GM23338 (cell line): ENCODE results near the gene XRN1. TPM values are rescaled to one million over a fixed set of nuclear protein-coding genes. Genes with fewer than 3 reads are reported as not detected.

ENCODE experiments used
- ATAC-seq: fragments of 200-7000 bp; cut with Tn5 transposase; 3 replicates; pipeline ENCODE4 v1.9.1; 2020
- DNase-seq: peaks from one replicate; pipeline ENCODE4 v3.0.0-alpha.2; 2015; ENCODE audit warnings: low spot score
- H2AFZ ChIP-seq: fragments of 200-600 bp; sonication (generic); 2 replicates; pipeline ENCODE4 v1.8.0; 2016; ENCODE audit warnings: antibody characterized with exemption, mild to moderate bottlenecking, moderate library complexity
- H3F3A ChIP-seq: fragments of 200-600 bp; sonication (generic); replicated peaks from 2 replicates; pipeline ENCODE4 v1.8.0; 2017; ENCODE audit warnings: antibody characterized with exemption, mixed run types, low read depth
- H3K27ac ChIP-seq: fragments of 200-600 bp; sonication (generic); 2 replicates; pipeline ENCODE4 v1.6.1; 2016; ENCODE audit warnings: low read depth
- H3K27me3 ChIP-seq: fragments of 200-600 bp; sonication (generic); 2 replicates; pipeline ENCODE4 v1.8.0; 2016; ENCODE audit warnings: mild to moderate bottlenecking, mixed run types, moderate library complexity; ENCODE audit not compliant: insufficient read depth
- H3K36me3 ChIP-seq: fragments of 200-600 bp; sonication (generic); 2 replicates; pipeline ENCODE4 v1.8.0; 2016; ENCODE audit warnings: mild to moderate bottlenecking; ENCODE audit not compliant: insufficient read depth
- H3K4me1 ChIP-seq: fragments of 200-600 bp; sonication (generic); 2 replicates; pipeline ENCODE4 v1.8.0; 2016; ENCODE audit warnings: mild to moderate bottlenecking, moderate library complexity; ENCODE audit not compliant: insufficient read depth
- H3K4me2 ChIP-seq: fragments of 200-600 bp; sonication (generic); 2 replicates; pipeline ENCODE4 v1.7.1; 2017; ENCODE audit warnings: mixed run types
- H3K4me3 ChIP-seq: fragments of 200-600 bp; sonication (generic); 2 replicates; pipeline ENCODE4 v1.6.1; 2016; ENCODE audit warnings: mixed run types
- H3K79me2 ChIP-seq: fragments of 200-600 bp; sonication (generic); replicated peaks from 2 replicates; pipeline ENCODE4 v1.8.0; 2017; ENCODE audit warnings: mild to moderate bottlenecking; ENCODE audit not compliant: insufficient read depth
- H3K9me2 ChIP-seq: fragments of 200-600 bp; sonication (generic); 2 replicates; pipeline ENCODE4 v1.8.0; 2017; ENCODE audit not compliant: insufficient read depth
- H4K20me1 ChIP-seq: fragments of 200-600 bp; sonication (generic); replicated peaks from 2 replicates; pipeline ENCODE4 v1.8.0; 2017; ENCODE audit warnings: mild to moderate bottlenecking; ENCODE audit not compliant: insufficient read depth
- H3K27ac Mint-ChIP-seq: 2 replicates; pipeline ENCODE4 v1.8.0; 2020; ENCODE audit warnings: inconsistent platforms, mild to moderate bottlenecking, moderate library complexity, mixed read lengths
- H3K27me3 Mint-ChIP-seq: 3 replicates; pipeline ENCODE4 v1.8.0; 2022; ENCODE audit warnings: low read depth, mild to moderate bottlenecking, moderate library complexity, mixed read lengths, inconsistent platforms; ENCODE audit not compliant: insufficient read depth, poor library complexity
- H3K36me3 Mint-ChIP-seq: 3 replicates; pipeline ENCODE4 v1.8.0; 2021; ENCODE audit warnings: low read depth, mild to moderate bottlenecking, inconsistent platforms, moderate library complexity, mixed read lengths
- H3K4me1 Mint-ChIP-seq: 3 replicates; pipeline ENCODE4 v1.8.0; 2020; ENCODE audit warnings: mild to moderate bottlenecking, inconsistent platforms, mixed read lengths
- H3K4me3 Mint-ChIP-seq: 3 replicates; pipeline ENCODE4 v1.8.0; 2021; ENCODE audit warnings: moderate library complexity, mild to moderate bottlenecking, inconsistent platforms, mixed read lengths
- H3K9me3 Mint-ChIP-seq: 3 replicates; pipeline ENCODE4 v1.8.0; 2020; ENCODE audit warnings: moderate library complexity, mild to moderate bottlenecking, inconsistent platforms, mixed read lengths
- CREB1 ChIP-seq: fragments of 250-450 bp; sonication (Bioruptor Pico); IDR thresholded peaks from 2 replicates; pipeline ENCODE4 v1.5.0; 2020; ENCODE audit warnings: low read depth, mild to moderate bottlenecking, moderate library complexity
- EZH2 ChIP-seq: fragments of 200-600 bp; sonication (generic); IDR thresholded peaks from one replicate; pipeline ENCODE4 v1.8.0; 2017; ENCODE audit warnings: antibody characterized with exemption, mild to moderate bottlenecking, low read depth; ENCODE audit not compliant: unreplicated experiment
- EZH2phosphoT487 ChIP-seq: fragments of 200-600 bp; sonication (generic); IDR thresholded peaks from one replicate; pipeline ENCODE4 v1.8.1; 2018; ENCODE audit warnings: antibody characterized with exemption; ENCODE audit not compliant: unreplicated experiment
- JUNB ChIP-seq: IDR thresholded peaks from one replicate; pipeline ENCODE4 v1.6.1; 2016; ENCODE audit warnings: antibody characterized with exemption; ENCODE audit not compliant: unreplicated experiment
- POLR2AphosphoS5 ChIP-seq: IDR thresholded peaks from 2 replicates; pipeline ENCODE4 v1.6.1; 2016; ENCODE audit warnings: antibody characterized with exemption, low read depth
- STAT1 ChIP-seq: IDR thresholded peaks from one replicate; pipeline ENCODE4 v1.6.1; 2016; ENCODE audit warnings: antibody characterized with exemption; ENCODE audit not compliant: unreplicated experiment
- polyA plus RNA-seq: library from polyadenylated mRNA; unstranded; fragments of >200 nt; fragmentation: Nextera tagmentation; extraction: Ambion mirVana; gene quantifications from 2 replicates; pipeline ENCODE4 v1.2.1, GENCODE V29; 2016
- total RNA-seq: library from RNA; depleted of rRNA; stranded (reverse); fragments of >200 nt; shearing (Covaris generic); gene quantifications from 2 replicates; pipeline ENCODE4 v1.2.3, GENCODE V29; 2014
- TF ChIP-seq, protein P1 (sequence below): fragments of 250-450 bp; sonication (Bioruptor Pico); IDR thresholded peaks from 2 replicates; pipeline ENCODE4 v1.5.0; 2020; ENCODE audit warnings: mild to moderate bottlenecking, moderate library complexity
- TF ChIP-seq, protein P2 (sequence below): IDR thresholded peaks from one replicate; pipeline ENCODE4 v1.6.1; 2018; ENCODE audit warnings: antibody characterized with exemption; ENCODE audit not compliant: unreplicated experiment
- TF ChIP-seq, protein P3 (sequence below), 2 experiments: fragments of 200-600 bp in 1 of 2; sonication (generic) in 1 of 2; conservative IDR thresholded peaks; 2 replicates each; pipeline versions ENCODE4 v1.5.1 to v1.6.1; 2016 to 2017; ENCODE audit warnings: antibody characterized with exemption in 2 of 2, low read depth in 2 of 2, mild to moderate bottlenecking in 2 of 2, moderate library complexity in 1 of 2

The XRN1 gene
- total and polyA plus RNA-seq, 2 experiments from 2014 or later: 10.9 to 16.6 TPM

DNA sequence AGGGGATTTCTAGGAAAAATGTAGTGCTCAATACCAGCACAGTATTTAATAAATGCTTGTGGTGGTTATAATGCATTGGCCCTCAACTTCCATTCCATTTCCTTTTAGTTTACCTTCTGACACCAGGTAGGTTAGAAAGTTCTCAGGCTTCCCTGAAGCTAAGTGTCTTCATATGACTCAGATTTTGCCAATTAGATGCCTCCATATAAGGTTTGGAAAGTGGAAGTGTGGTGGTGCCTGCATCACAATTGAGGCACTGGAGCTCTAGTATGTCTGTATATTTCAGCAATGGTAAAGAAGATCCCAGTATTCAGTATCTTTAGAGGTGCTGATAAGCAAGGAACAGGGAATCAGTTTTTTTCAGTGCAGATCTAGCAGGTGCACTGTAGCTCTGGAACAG lies 18.3 kb downstream of the XRN1 start (continued):
- TF ChIP-seq, protein P1, sequence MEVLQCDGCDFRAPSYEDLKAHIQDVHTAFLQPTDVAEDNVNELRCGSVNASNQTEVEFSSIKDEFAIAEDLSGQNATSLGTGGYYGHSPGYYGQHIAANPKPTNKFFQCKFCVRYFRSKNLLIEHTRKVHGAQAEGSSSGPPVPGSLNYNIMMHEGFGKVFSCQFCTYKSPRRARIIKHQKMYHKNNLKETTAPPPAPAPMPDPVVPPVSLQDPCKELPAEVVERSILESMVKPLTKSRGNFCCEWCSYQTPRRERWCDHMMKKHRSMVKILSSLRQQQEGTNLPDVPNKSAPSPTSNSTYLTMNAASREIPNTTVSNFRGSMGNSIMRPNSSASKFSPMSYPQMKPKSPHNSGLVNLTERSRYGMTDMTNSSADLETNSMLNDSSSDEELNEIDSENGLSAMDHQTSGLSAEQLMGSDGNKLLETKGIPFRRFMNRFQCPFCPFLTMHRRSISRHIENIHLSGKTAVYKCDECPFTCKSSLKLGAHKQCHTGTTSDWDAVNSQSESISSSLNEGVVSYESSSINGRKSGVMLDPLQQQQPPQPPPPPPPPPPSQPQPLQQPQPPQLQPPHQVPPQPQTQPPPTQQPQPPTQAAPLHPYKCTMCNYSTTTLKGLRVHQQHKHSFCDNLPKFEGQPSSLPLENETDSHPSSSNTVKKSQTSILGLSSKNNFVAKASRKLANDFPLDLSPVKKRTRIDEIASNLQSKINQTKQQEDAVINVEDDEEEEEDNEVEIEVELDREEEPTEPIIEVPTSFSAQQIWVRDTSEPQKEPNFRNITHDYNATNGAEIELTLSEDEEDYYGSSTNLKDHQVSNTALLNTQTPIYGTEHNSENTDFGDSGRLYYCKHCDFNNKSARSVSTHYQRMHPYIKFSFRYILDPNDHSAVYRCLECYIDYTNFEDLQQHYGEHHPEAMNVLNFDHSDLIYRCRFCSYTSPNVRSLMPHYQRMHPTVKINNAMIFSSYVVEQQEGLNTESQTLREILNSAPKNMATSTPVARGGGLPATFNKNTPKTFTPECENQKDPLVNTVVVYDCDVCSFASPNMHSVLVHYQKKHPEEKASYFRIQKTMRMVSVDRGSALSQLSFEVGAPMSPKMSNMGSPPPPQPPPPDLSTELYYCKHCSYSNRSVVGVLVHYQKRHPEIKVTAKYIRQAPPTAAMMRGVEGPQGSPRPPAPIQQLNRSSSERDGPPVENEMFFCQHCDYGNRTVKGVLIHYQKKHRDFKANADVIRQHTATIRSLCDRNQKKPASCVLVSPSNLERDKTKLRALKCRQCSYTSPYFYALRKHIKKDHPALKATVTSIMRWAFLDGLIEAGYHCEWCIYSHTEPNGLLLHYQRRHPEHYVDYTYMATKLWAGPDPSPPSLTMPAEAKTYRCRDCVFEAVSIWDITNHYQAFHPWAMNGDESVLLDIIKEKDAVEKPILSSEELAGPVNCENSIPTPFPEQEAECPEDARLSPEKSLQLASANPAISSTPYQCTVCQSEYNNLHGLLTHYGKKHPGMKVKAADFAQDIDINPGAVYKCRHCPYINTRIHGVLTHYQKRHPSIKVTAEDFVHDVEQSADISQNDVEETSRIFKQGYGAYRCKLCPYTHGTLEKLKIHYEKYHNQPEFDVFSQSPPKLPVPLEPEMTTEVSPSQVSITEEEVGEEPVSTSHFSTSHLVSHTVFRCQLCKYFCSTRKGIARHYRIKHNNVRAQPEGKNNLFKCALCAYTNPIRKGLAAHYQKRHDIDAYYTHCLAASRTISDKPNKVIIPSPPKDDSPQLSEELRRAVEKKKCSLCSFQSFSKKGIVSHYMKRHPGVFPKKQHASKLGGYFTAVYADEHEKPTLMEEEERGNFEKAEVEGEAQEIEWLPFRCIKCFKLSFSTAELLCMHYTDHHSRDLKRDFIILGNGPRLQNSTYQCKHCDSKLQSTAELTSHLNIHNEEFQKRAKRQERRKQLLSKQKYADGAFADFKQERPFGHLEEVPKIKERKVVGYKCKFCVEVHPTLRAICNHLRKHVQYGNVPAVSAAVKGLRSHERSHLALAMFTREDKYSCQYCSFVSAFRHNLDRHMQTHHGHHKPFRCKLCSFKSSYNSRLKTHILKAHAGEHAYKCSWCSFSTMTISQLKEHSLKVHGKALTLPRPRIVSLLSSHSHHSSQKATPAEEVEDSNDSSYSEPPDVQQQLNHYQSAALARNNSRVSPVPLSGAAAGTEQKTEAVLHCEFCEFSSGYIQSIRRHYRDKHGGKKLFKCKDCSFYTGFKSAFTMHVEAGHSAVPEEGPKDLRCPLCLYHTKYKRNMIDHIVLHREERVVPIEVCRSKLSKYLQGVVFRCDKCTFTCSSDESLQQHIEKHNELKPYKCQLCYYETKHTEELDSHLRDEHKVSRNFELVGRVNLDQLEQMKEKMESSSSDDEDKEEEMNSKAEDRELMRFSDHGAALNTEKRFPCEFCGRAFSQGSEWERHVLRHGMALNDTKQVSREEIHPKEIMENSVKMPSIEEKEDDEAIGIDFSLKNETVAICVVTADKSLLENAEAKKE (CRISPR knock-in tag): no peak
- TF ChIP-seq, protein P2, sequence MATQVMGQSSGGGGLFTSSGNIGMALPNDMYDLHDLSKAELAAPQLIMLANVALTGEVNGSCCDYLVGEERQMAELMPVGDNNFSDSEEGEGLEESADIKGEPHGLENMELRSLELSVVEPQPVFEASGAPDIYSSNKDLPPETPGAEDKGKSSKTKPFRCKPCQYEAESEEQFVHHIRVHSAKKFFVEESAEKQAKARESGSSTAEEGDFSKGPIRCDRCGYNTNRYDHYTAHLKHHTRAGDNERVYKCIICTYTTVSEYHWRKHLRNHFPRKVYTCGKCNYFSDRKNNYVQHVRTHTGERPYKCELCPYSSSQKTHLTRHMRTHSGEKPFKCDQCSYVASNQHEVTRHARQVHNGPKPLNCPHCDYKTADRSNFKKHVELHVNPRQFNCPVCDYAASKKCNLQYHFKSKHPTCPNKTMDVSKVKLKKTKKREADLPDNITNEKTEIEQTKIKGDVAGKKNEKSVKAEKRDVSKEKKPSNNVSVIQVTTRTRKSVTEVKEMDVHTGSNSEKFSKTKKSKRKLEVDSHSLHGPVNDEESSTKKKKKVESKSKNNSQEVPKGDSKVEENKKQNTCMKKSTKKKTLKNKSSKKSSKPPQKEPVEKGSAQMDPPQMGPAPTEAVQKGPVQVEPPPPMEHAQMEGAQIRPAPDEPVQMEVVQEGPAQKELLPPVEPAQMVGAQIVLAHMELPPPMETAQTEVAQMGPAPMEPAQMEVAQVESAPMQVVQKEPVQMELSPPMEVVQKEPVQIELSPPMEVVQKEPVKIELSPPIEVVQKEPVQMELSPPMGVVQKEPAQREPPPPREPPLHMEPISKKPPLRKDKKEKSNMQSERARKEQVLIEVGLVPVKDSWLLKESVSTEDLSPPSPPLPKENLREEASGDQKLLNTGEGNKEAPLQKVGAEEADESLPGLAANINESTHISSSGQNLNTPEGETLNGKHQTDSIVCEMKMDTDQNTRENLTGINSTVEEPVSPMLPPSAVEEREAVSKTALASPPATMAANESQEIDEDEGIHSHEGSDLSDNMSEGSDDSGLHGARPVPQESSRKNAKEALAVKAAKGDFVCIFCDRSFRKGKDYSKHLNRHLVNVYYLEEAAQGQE: no peak
- no peak for TF ChIP-seq CREB1 (CRISPR knock-in tag)
- TF ChIP-seq EZH2phosphoT487: no peak

DNA sequence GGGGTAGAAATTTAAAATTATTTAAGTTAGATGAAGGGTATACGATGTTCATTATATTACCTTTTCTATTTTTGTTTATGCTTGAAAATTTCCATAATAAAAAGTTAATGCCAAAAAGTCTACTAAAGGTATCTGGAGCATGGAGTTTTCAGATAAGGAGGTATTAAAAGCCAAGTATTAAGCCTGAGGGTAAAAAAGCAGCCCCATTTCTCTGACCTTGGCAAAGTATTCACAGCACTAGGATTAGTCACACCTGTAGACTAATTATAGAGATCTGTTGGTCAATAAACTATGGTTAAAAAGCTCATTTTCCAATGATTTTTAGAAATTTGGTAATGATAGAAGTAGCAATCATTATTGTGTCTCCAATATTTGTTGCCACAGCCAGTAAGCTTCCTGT lies 23.1 kb downstream of the XRN1 start:
- H3F3A ChIP-seq: no peaks in the 10 kb centered on the region
- no peaks in the 10 kb centered on the region for H3K9me2 ChIP-seq
- Mint-ChIP-seq H3K27me3 (no peaks in the 10 kb centered on the region), H3K36me3 (peaks cover 11% of the 10 kb centered on the region), H3K4me3 (no peak overlapping the region), H3K9me3 (no peaks in the 10 kb centered on the region), H3K4me1 (no peaks in the 10 kb centered on the region), H3K27ac (no peak overlapping the region)
- H4K20me1 ChIP-seq: no peaks in the 10 kb centered on the region
- no peak overlapping the region for H3K4me2 ChIP-seq
- no peak for DNase-seq
- no peaks in the 10 kb centered on the region for H3K79me2 ChIP-seq
- no peak overlapping the region for H3K27ac ChIP-seq
- no peaks in the 10 kb centered on the region for H3K4me1 ChIP-seq
- no peak overlapping the region for H2AFZ ChIP-seq
- H3K27me3 ChIP-seq: no peaks in the 10 kb centered on the region
- no peaks in the 10 kb centered on the region for H3K36me3 ChIP-seq
- no peak for ATAC-seq
- H3K4me3 ChIP-seq: no peak overlapping the region
- TF ChIP-seq EZH2: no peak
- no peak for TF ChIP-seq POLR2AphosphoS5
- TF ChIP-seq, protein P3, sequence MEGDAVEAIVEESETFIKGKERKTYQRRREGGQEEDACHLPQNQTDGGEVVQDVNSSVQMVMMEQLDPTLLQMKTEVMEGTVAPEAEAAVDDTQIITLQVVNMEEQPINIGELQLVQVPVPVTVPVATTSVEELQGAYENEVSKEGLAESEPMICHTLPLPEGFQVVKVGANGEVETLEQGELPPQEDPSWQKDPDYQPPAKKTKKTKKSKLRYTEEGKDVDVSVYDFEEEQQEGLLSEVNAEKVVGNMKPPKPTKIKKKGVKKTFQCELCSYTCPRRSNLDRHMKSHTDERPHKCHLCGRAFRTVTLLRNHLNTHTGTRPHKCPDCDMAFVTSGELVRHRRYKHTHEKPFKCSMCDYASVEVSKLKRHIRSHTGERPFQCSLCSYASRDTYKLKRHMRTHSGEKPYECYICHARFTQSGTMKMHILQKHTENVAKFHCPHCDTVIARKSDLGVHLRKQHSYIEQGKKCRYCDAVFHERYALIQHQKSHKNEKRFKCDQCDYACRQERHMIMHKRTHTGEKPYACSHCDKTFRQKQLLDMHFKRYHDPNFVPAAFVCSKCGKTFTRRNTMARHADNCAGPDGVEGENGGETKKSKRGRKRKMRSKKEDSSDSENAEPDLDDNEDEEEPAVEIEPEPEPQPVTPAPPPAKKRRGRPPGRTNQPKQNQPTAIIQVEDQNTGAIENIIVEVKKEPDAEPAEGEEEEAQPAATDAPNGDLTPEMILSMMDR (conservative IDR thresholded peaks at IDR 0.05; ENCODE audit: low read depth in 2 of 2): no peak
- no peak for TF ChIP-seq STAT1
- TF ChIP-seq JUNB: no peak
